Measurements from ENCODE around the gene ANXA8.
"Not testable (repeated sequence)": the region's sequence is repeated elsewhere in the genome, so short reads cannot be mapped to it uniquely, and the experiment has no call there.

Gene ANXA8

GRCh38 chr10:47462577-47463358 is 21.1 kb downstream of the ANXA8 start:
- not testable (repeated sequence) for DNase-seq

GRCh38 chr10:47461261-47461687 is 22.6 kb downstream of the ANXA8 start:
- peak; percentile 44 for DNase-seq

- DNase-seq: no peak
Measured at GRCh38 chr10:47458466-47459154, 25.3 kb downstream of the ANXA8 start.

- DNase-seq: no peak
Measured at GRCh38 chr10:47457826-47458225, 26.1 kb downstream of the ANXA8 start.

- no peak for DNase-seq
Measured at GRCh38 chr10:47457528-47457820, 26.4 kb downstream of the ANXA8 start.

- peak; percentile 16 for DNase-seq
Measured at GRCh38 chr10:47456794-47457527, 27.0 kb downstream of the ANXA8 start.

- peak; percentile 8 for DNase-seq
Measured at GRCh38 chr10:47456079-47456785, 27.7 kb downstream of the ANXA8 start.

GRCh38 chr10:47455350-47456078 is 28.4 kb downstream of the ANXA8 start:
- DNase-seq: peak; percentile 10

- peak; percentile 13 for DNase-seq
Measured at GRCh38 chr10:47454780-47455058, 29.2 kb downstream of the ANXA8 start.

GRCh38 chr10:47454008-47454779 is 29.7 kb downstream of the ANXA8 start:
- DNase-seq: peak; percentile 14

- DNase-seq: peak; percentile 10
Measured at GRCh38 chr10:47453141-47454007, 30.5 kb downstream of the ANXA8 start.

GRCh38 chr10:47452495-47453140 is 31.3 kb downstream of the ANXA8 start:
- peak; percentile 17 for DNase-seq

GRCh38 chr10:47451998-47452494 is 31.9 kb downstream of the ANXA8 start:
- no peak for DNase-seq

- no peak for DNase-seq
Measured at GRCh38 chr10:47451273-47451997, 32.5 kb downstream of the ANXA8 start.

GRCh38 chr10:47450442-47450841 is 33.5 kb downstream of the ANXA8 start:
- DNase-seq: peak; percentile 17

- peak; percentile 20 for DNase-seq
Measured at GRCh38 chr10:47449979-47450378, 33.9 kb downstream of the ANXA8 start.

GRCh38 chr10:47449102-47449978 is 34.6 kb downstream of the ANXA8 start:
- DNase-seq: peak; percentile 22

GRCh38 chr10:47447705-47448104 is 36.2 kb downstream of the ANXA8 start:
- DNase-seq: no peak
